ENCODE results near the gene ESYT3. TPM values are rescaled to one million over a fixed set of nuclear protein-coding genes. Genes with fewer than 3 reads are reported as not detected.

ESYT3 gene
- total and polyA plus RNA-seq, 8 donors = 0.95 to 2.8 (median 1.4) TPM

DNA sequence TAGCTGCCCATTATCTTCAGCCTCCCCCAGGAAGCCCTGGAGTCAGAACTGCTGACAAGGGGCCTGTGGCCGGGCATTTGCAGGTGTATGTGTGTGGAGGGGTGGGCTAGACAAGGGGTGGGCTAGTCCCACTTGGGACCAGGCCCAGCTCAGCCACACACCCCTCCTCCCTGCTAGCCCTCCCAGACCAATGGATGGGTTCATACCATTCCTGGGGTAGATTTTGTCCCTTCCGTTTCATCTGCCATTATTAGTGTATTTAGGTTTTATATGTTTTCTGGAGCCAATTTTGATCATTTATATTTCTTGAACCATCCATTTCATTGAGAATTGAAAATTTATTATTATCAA is 43.9 kb upstream of the ESYT3 start:
- TF ChIP-seq CTCF (IDR thresholded peaks at IDR 0.05) = no peak
- Histone ChIP-seq H3K27ac (peak overlapping the region in 2 of 4 donors; percentile 27 to 59), H3K9me3 (no peaks in the 10 kb centered on the region), H3K4me1 (no peaks in the 10 kb centered on the region), H3K4me3 (no peak overlapping the region), H3K36me3 (no peaks in the 10 kb centered on the region), H3K27me3 (no peaks in the 10 kb centered on the region)
- ATAC-seq (no peak), FAIRE-seq (no peak), DNase-seq (no peak)
- 71 to 85% methylated on average over 2 of the region's 2 CpGs for WGBS, 2 donors
- intact Hi-C loops (cut with DNase I) = no loop called here

DNA sequence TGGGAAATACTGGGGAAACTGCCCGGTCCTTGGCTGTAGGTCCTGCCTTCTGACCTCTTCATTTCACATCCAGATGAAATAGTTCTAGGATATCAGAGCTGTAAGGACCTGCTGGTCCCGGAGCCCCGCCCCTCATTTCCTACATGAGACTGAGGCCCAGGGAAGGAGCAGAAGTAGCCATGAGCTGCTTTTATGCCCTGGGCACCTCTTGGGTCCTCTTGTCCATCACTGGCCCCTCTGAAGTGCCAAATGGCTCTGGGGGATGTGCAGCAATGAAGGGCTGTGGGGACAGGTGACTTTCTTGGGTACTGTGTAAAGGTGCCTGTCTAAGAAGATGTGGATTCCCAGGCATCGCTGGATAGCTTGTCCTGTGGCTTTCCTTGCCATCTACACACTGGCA is 40.3 kb upstream of the ESYT3 start:
- Histone ChIP-seq H3K4me3 (no peak overlapping the region), H3K27ac (no peak overlapping the region), H3K9me3 (no peaks in the 10 kb centered on the region), H3K4me1 (peaks cover 0 to 4% (median 0%) of the 10 kb centered on the region in 3 donors), H3K36me3 (no peaks in the 10 kb centered on the region), H3K27me3 (no peaks in the 10 kb centered on the region)
- 94 to 95% methylated on average over 4 of the region's 4 CpGs for WGBS, 2 donors
- intact Hi-C loops (cut with DNase I) = no loop called here
- no peak for FAIRE-seq
- no peak for DNase-seq
- no peak for TF ChIP-seq CTCF (IDR thresholded peaks at IDR 0.05)
- ATAC-seq = no peak

DNA sequence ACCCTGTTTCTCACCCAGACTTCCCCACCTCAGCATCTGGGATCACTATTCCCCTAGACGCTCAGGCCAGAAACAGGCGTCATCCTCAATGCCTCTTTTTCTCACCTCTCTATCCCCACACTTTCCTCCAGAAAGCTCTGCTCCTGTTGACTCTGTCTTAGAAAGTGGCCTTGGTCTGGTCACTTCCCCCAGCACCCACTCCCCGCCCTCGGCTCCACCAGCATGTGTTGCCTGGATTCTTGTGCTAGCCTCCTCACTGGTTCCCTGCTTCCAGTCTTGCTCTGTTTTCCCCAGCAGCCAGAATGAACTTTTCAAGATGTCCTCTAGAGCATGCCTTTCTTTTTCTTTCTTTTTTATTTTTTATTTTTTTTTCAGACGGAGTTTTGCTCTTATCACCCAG is 39.7 kb upstream of the ESYT3 start:
- TF ChIP-seq CTCF (IDR thresholded peaks at IDR 0.05) = no peak
- FAIRE-seq (no peak), ATAC-seq (no peak), DNase-seq (no peak)
- Histone ChIP-seq H3K9me3 (no peaks in the 10 kb centered on the region), H3K27ac (no peak overlapping the region), H3K36me3 (no peaks in the 10 kb centered on the region), H3K4me3 (no peak overlapping the region), H3K27me3 (no peaks in the 10 kb centered on the region), H3K4me1 (peaks cover 0 to 4% (median 0%) of the 10 kb centered on the region in 3 donors)
- 95 to 98% methylated on average over 5 of the region's 5 CpGs for WGBS, 2 donors
- intact Hi-C loops (cut with DNase I) = no loop called here

DNA sequence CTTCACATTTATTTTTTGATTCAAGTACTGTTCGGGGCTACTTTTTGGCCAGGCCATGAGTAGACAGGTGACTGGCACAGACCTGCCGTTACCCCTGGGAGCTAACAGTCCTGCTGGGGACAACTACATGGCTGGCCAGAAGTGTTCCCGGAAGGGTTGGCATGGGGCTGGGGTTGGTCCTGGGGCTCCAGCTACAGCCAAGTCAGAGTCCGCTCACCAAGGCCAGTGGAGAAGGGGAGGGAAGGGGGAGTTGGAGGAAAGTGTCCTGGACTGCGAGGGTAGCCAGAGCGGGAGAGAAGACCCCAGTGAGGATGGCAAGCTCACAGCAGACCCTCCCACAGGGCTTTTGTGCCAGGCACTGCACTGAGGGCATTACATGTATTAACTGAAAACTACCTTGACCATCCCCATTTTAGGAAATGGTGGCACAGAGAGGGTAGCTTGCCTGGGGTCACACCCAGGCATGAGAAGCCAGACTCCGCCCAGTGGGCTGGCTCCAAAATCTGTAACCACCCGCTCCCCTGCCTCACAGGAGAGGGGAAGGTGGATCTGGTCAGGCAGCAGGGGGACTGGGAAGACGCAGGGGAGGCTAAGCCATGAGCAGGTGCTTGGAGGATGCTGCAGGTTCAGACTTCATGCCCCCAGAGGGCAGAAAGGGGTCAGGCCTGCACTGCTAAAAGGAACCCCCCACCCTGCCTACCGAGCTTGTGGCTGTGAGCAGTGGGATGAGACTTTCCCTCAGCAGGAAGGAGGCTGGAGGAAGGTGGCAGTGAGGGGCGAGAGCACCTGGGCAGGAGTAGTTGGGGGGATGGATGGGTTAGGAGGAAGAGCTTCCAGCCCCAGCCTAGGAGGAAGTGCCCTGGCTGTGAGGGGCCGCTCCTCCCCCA is 38.3 kb upstream of the ESYT3 start:
- ATAC-seq (no peak), DNase-seq (no peak), FAIRE-seq (no peak)
- no peaks in the 10 kb centered on the region for H3K27me3 ChIP-seq
- no peak for TF ChIP-seq CTCF (IDR thresholded peaks at IDR 0.05)
- intact Hi-C loops (cut with DNase I) = no loop called here
- no peaks in the 10 kb centered on the region for H3K36me3 ChIP-seq
- peaks cover 0 to 4% (median 0%) of the 10 kb centered on the region in 3 donors for H3K4me1 ChIP-seq
- no peak overlapping the region for H3K4me3 ChIP-seq
- no peak overlapping the region for H3K27ac ChIP-seq
- 94 to 95% methylated on average over 12 of the region's 12 CpGs for WGBS, 2 donors
- H3K9me3 ChIP-seq = no peaks in the 10 kb centered on the region

DNA sequence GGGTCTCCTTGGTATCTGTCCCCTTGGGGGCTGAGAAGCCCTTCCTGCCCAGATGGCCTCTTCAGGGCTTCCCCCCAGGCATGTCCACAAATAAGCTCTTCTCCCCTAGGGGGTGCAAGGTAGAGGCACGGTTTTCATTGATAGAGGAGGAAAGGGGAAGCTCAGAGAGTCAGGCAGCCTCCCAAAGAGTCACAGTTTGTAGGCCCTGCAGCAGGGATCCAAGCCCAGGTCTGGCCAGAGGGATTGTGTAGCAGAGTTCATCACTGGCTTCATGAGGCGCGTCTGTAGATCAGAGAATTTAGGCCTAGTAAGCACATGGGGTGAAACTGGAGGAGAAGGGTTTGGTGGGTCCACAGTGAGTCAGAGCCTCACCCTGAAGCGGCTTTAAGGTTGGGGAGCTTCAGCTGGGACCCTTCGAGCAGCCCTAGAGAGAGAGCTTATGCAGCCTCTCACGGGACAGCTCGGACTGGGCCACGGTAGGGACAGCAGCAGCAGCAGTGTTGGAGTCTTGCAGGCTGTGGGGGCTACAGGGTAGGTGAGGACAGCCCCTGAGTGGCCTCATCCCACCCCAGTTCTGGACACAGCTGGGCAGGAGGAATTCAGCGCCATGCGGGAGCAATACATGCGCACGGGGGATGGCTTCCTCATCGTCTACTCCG is 37.5 kb upstream of the ESYT3 start:
- Histone ChIP-seq H3K4me1 (peaks cover 0 to 4% (median 0%) of the 10 kb centered on the region in 3 donors), H3K36me3 (no peaks in the 10 kb centered on the region), H3K9me3 (no peaks in the 10 kb centered on the region), H3K27me3 (no peaks in the 10 kb centered on the region), H3K4me3 (no peak overlapping the region), H3K27ac (no peak overlapping the region)
- no peak for DNase-seq
- FAIRE-seq = no peak
- intact Hi-C loops (cut with DNase I) = no loop called here
- no peak for ATAC-seq
- WGBS, 2 donors = 92 to 94% methylated on average over 14 of the region's 14 CpGs
- TF ChIP-seq CTCF (IDR thresholded peaks at IDR 0.05) = no peak

All from pancreas (tissue), 10 donors.